ENCODE data around the gene CUL7. TPM values are rescaled to one million over a fixed set of nuclear protein-coding genes. Genes with fewer than 3 reads are reported as not detected.

Gene CUL7
- total and polyA plus RNA-seq, 10 of the 15 experiments (the other 5 are each of a cell fraction or from before 2014, with no cell fraction given), result 0.66 to 18.4 (median 10.9) TPM

- in situ Hi-C loops (cut with MboI), result no loop called here
- Histone ChIP-seq H2AFZ (ENCODE audit: control insufficient read depth, low read depth, low read length) (peak overlapping the region; percentile 74), H3K9ac (ENCODE audit: control insufficient read depth, insufficient read depth, low read length) (peak overlapping the region; percentile 98), H4K20me1 (ENCODE audit: control insufficient read depth, insufficient read depth) (no peaks in the 10 kb centered on the region), H3K36me3 (ENCODE audit: control insufficient read depth in 2 of 2, insufficient read depth in 2 of 2, low read length in 1 of 2) (peaks cover 8 to 23% of the 10 kb centered on the region in 2 experiments), H3K9me3 (replicated peaks; ENCODE audit: control insufficient read depth, insufficient read depth, low read length) (no peaks in the 10 kb centered on the region), H3K4me2 (ENCODE audit: control insufficient read depth, insufficient read depth) (peak overlapping the region; percentile 93), H3K27ac (ENCODE audit: control insufficient read depth, insufficient read depth) (peak overlapping the region; percentile 93), H3K27me3 (replicated peaks in 1 of 2; ENCODE audit: control insufficient read depth in 2 of 2, insufficient read depth in 2 of 2, low read length in 1 of 2) (no peaks in the 10 kb centered on the region), H3K4me3 (peak overlapping the region; percentile 91), H3K79me2 (ENCODE audit: control insufficient read depth, insufficient read depth, low read length) (peaks cover 24% of the 10 kb centered on the region), H3K4me1 (ENCODE audit: control insufficient read depth, insufficient read depth, low read length) (peaks cover 14% of the 10 kb centered on the region)
- peak; percentile 48 for ATAC-seq
- POLR2A ChIA-PET, result interaction anchor here (0.8 to 2.9 kb wide), 4 partner anchors 32 to 124 kb away, joined by 3 to 22 read pairs (median 8); partner anchors contain the start of genes CNPY3, KLHDC3, MEA1 and PPP2R5D
- SMC1A ChIA-PET (ENCODE audit: uncharacterized antibody, unreplicated experiment), result interaction anchor here (0.6 to 1.5 kb wide), 5 partner anchors 43 to 121 kb away, joined by 3 to 5 read pairs (median 4); partner anchors contain the start of gene PEX6
- RAD21 ChIA-PET (ENCODE audit: unreplicated experiment), result interaction anchor here (1.5 to 1.9 kb wide), 2 partner anchors 39 to 91 kb away, joined by 4 to 5 read pairs; partner anchors contain the start of genes KLHDC3 and MEA1
- intact Hi-C loops (cut with micrococcal nuclease; ENCODE audit: unreplicated experiment), result no loop called here
- no TSS peak for BruUV-seq (replicated peaks)
- 8% methylated on average over 22 of the region's 22 CpGs for WGBS (ENCODE audit: insufficient coverage, insufficient replicate concordance, low lambda C conversion rate, missing lambda C conversion rate)
- CTCF ChIA-PET, result interaction anchor here (1.2 to 1.3 kb wide), 2 partner anchors 91 to 124 kb away, joined by 3 read pairs; no protein-coding TSS in a partner anchor
- no peak for DNase-seq (ENCODE audit: low read depth, low spot score)
- FAIRE-seq, result no peak
- no peak for TF ChIP-seq E4F1 (IDR thresholded peaks at IDR 0.05; ENCODE audit: borderline replicate concordance, partially characterized antibody)
- TF ChIP-seq LARP7 (IDR thresholded peaks at IDR 0.05), result no peak
- 0 out of 2 replicates have a peak, but pooled peaks have one; percentile 14 for TF ChIP-seq NBN (IDR thresholded peaks at IDR 0.05)
- TF ChIP-seq FOXK2 (IDR thresholded peaks at IDR 0.05), result no peak
- no peak for TF ChIP-seq PAX5 (IDR thresholded peaks at IDR 0.05; ENCODE audit: borderline replicate concordance, low read depth, low read length)
- TF ChIP-seq EED (IDR thresholded peaks at IDR 0.05; ENCODE audit: low read depth), result no peak
- TF ChIP-seq E2F4 (IDR thresholded peaks at IDR 0.05; ENCODE audit: low read depth, low read length), result no peak
- TF ChIP-seq EGR1 (IDR thresholded peaks at IDR 0.05; ENCODE audit: borderline replicate concordance in 1 of 2, low read depth in 2 of 2, low read length in 2 of 2), result 0 out of 3 replicates have a peak, but pooled peaks of 1 of the 2 experiments have one; percentile 21
- TF ChIP-seq BCLAF1 (IDR thresholded peaks at IDR 0.05), result no peak
- TF ChIP-seq, protein P1, sequence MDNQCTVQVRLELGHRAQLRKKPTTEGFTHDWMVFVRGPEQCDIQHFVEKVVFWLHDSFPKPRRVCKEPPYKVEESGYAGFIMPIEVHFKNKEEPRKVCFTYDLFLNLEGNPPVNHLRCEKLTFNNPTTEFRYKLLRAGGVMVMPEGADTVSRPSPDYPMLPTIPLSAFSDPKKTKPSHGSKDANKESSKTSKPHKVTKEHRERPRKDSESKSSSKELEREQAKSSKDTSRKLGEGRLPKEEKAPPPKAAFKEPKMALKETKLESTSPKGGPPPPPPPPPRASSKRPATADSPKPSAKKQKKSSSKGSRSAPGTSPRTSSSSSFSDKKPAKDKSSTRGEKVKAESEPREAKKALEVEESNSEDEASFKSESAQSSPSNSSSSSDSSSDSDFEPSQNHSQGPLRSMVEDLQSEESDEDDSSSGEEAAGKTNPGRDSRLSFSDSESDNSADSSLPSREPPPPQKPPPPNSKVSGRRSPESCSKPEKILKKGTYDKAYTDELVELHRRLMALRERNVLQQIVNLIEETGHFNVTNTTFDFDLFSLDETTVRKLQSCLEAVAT (IDR thresholded peaks at IDR 0.05), result 0 out of 2 replicates have a peak, but pooled peaks have one; percentile 14
- no peak for TF ChIP-seq SP1 (IDR thresholded peaks at IDR 0.05; ENCODE audit: low read depth, low read length)
- no peak for TF ChIP-seq POLR2AphosphoS2 (IDR thresholded peaks at IDR 0.05; ENCODE audit: low read depth, low read length)
- no peak for TF ChIP-seq RUNX3 (IDR thresholded peaks at IDR 0.05; ENCODE audit: low read length)
- no peak for TF ChIP-seq RAD51 (IDR thresholded peaks at IDR 0.05)
- TF ChIP-seq HDGF (IDR thresholded peaks at IDR 0.05), result peak; percentile 40; the same call in 1 of the 2 replicates
- TF ChIP-seq NR2F1 (conservative IDR thresholded peaks at IDR 0.05), result no peak
These were observed 658 bp downstream of the CUL7 start for GRCh38 chr6:43052842-43053544.

Measured in GM12878 (cell line).